OCI-LY1 (cell line): ENCODE results near the gene TMEM233.

ENCODE experiments used
- CTCF ChIP-seq: fragments of 200-600 bp; sonication (generic), shearing (Covaris generic); IDR thresholded peaks from 2 replicates; pipeline ENCODE4 v1.5.1; 2017; ENCODE audit warnings: mild to moderate bottlenecking, antibody characterized with exemption, low read length, moderate library complexity, mixed read lengths
- EZH2 ChIP-seq: fragments of 200-600 bp; sonication (generic), shearing (Covaris generic); IDR thresholded peaks from 2 replicates; pipeline ENCODE4 v1.8.0; 2017; ENCODE audit warnings: borderline replicate concordance, mixed run types, mild to moderate bottlenecking, antibody characterized with exemption, low read length, moderate library complexity, mixed read lengths

GRCh38 chr12:119681111-119681510, 87.5 kb downstream of the TMEM233 start:
- TF ChIP-seq EZH2, result no peak
- no peak for TF ChIP-seq CTCF
